Ishikawa (cell line): Measurements from ENCODE around the gene P3H4.

Experiments
- EGR1 ChIP-seq: IDR thresholded peaks from 2 replicates; pipeline ENCODE4 v1.6.1; 2012
- EP300 ChIP-seq: IDR thresholded peaks from 2 replicates; pipeline ENCODE4 v1.6.1; 2012; ENCODE audit warnings: borderline replicate concordance
- FOXM1 ChIP-seq: IDR thresholded peaks from 2 replicates; pipeline ENCODE4 v1.6.1; 2012; ENCODE audit warnings: low read depth, borderline replicate concordance
- RAD21 ChIP-seq: IDR thresholded peaks from 2 replicates; pipeline ENCODE4 v1.6.1; 2012; ENCODE audit warnings: low read depth
- TAF1 ChIP-seq: IDR thresholded peaks from 2 replicates; pipeline ENCODE4 v1.6.1; 2012; ENCODE audit warnings: low read depth, mild to moderate bottlenecking
- TEAD4 ChIP-seq: IDR thresholded peaks from 2 replicates; pipeline ENCODE4 v1.6.1; 2012
- YY1 ChIP-seq: IDR thresholded peaks from 2 replicates; pipeline ENCODE4 v1.6.1; 2012; ENCODE audit warnings: low read depth
- TF ChIP-seq, protein P1 (sequence below): IDR thresholded peaks from 2 replicates; pipeline ENCODE4 v1.6.1; 2012
- TF ChIP-seq, protein P2 (sequence below): IDR thresholded peaks from 2 replicates; pipeline ENCODE4 v1.6.1; 2012
- TF ChIP-seq, protein P3 (sequence below): IDR thresholded peaks from 2 replicates; pipeline ENCODE4 v1.6.1; 2012; ENCODE audit warnings: low read depth, mild to moderate bottlenecking

DNA sequence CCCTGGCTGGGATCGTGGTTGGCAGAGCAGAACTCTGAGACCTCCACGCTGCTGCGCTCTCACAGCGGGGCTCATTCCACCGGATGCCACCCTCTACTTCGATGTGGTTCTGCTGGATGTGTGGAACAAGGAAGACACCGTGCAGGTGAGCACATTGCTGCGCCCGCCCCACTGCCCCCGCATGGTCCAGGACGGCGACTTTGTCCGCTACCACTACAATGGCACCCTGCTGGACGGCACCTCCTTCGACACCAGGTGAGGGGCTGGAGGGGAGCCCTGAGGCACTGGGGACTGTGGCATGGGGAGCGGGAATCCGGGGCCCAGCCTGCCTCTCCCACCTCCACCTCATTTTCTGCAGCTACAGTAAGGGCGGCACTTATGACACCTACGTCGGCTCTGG, 6.3 kb upstream of the P3H4 start:
- TF ChIP-seq TAF1 (no peak), EGR1 (no peak), RAD21 (no peak), TEAD4 (no peak), FOXM1 (no peak), EP300 (no peak), YY1 (no peak)
- TF ChIP-seq, protein P1, sequence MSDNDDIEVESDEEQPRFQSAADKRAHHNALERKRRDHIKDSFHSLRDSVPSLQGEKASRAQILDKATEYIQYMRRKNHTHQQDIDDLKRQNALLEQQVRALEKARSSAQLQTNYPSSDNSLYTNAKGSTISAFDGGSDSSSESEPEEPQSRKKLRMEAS: no peak
- TF ChIP-seq, protein P2, sequence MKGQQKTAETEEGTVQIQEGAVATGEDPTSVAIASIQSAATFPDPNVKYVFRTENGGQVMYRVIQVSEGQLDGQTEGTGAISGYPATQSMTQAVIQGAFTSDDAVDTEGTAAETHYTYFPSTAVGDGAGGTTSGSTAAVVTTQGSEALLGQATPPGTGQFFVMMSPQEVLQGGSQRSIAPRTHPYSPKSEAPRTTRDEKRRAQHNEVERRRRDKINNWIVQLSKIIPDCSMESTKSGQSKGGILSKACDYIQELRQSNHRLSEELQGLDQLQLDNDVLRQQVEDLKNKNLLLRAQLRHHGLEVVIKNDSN: no peak
- TF ChIP-seq, protein P3, sequence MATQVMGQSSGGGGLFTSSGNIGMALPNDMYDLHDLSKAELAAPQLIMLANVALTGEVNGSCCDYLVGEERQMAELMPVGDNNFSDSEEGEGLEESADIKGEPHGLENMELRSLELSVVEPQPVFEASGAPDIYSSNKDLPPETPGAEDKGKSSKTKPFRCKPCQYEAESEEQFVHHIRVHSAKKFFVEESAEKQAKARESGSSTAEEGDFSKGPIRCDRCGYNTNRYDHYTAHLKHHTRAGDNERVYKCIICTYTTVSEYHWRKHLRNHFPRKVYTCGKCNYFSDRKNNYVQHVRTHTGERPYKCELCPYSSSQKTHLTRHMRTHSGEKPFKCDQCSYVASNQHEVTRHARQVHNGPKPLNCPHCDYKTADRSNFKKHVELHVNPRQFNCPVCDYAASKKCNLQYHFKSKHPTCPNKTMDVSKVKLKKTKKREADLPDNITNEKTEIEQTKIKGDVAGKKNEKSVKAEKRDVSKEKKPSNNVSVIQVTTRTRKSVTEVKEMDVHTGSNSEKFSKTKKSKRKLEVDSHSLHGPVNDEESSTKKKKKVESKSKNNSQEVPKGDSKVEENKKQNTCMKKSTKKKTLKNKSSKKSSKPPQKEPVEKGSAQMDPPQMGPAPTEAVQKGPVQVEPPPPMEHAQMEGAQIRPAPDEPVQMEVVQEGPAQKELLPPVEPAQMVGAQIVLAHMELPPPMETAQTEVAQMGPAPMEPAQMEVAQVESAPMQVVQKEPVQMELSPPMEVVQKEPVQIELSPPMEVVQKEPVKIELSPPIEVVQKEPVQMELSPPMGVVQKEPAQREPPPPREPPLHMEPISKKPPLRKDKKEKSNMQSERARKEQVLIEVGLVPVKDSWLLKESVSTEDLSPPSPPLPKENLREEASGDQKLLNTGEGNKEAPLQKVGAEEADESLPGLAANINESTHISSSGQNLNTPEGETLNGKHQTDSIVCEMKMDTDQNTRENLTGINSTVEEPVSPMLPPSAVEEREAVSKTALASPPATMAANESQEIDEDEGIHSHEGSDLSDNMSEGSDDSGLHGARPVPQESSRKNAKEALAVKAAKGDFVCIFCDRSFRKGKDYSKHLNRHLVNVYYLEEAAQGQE: no peak
